B cell (primary cell): ENCODE measurements around the gene PLEKHH2. TPM values are rescaled to one million over a fixed set of nuclear protein-coding genes. Genes with fewer than 3 reads are reported as not detected.

ENCODE experiments used
- ATAC-seq: fragments of 200-7000 bp; cut with Tn5 transposase; one replicate; pipeline ENCODE4 v1.10.0; 2021; ENCODE audit warnings: low read depth, mild to moderate bottlenecking, moderate number of reproducible peaks, moderate library complexity
- CTCF ChIA-PET: fragments of 350-600 bp; sonication (Branson Sonifier 250); formaldehyde crosslinking; loops from one replicate; lab custom pipeline; 2021; ENCODE audit warnings: antibody characterized with exemption, inconsistent platforms; lab: Charles Lee
- POLR2A ChIA-PET: fragments of 350-600 bp; sonication (Branson Sonifier 250); formaldehyde crosslinking; loops from one replicate; lab custom pipeline; 2021; ENCODE audit warnings: antibody characterized with exemption; lab: Charles Lee
- DNase-seq: peaks from one replicate; pipeline ENCODE4 v3.0.0; 2013
- H2AFZ ChIP-seq: 2 replicates; pipeline ENCODE4 v1.6.1; 2012; ENCODE audit warnings: mild to moderate bottlenecking, low read depth, low read length; ENCODE audit not compliant: insufficient read depth, poor library complexity, severe bottlenecking
- H3K27ac ChIP-seq, 2 donors: 1 replicate in 1 of 2; 2 replicates in 1 of 2; pipeline ENCODE4 v1.5.1; 2012 to 2013; ENCODE audit warnings: low read length in 2 of 2, mild to moderate bottlenecking in 2 of 2, moderate library complexity in 1 of 2
- H3K27me3 ChIP-seq, 4 experiments: fragments of 200-600 bp in 1 of 4; sonication (generic) in 1 of 4; replicated peaks in 1 of 4; 1 replicate in 2 of 4; 2 replicates in 2 of 4; pipeline versions ENCODE4 v1.6.1 to v1.7.0; 2013 to 2016; ENCODE audit warnings: low read length in 3 of 4, mild to moderate bottlenecking in 2 of 4, mixed read lengths in 1 of 4, moderate library complexity in 1 of 4; ENCODE audit not compliant: insufficient read depth in 4 of 4, control insufficient read depth in 3 of 4; ENCODE audit errors: control extremely low read depth in 1 of 4
- H3K36me3 ChIP-seq, 2 experiments: replicated peaks in 1 of 2; 1 replicate in 1 of 2; 2 replicates in 1 of 2; pipeline versions ENCODE4 v1.6.1 to v1.7.1; 2013; ENCODE audit warnings: low read length in 1 of 2; ENCODE audit not compliant: insufficient read depth in 2 of 2, control insufficient read depth in 1 of 2; ENCODE audit errors: control extremely low read depth in 1 of 2, extremely low read depth in 1 of 2
- H3K4me1 ChIP-seq, 2 donors: fragments of 200-600 bp in 1 of 2; sonication (generic) in 1 of 2; 1 replicate in 1 of 2; 2 replicates in 1 of 2; pipeline versions ENCODE4 v1.5.1 to v1.6.1; 2013 to 2017; ENCODE audit warnings: low read length in 2 of 2; ENCODE audit not compliant: control insufficient read depth in 2 of 2, insufficient read depth in 2 of 2
- H3K4me2 ChIP-seq: replicated peaks from 2 replicates; pipeline ENCODE3; 2012; ENCODE audit warnings: mild to moderate bottlenecking, low read depth, low read length; ENCODE audit not compliant: poor library complexity, severe bottlenecking
- H3K4me3 ChIP-seq, 5 experiments: fragments of 200-600 bp in 1 of 5; sonication (generic) in 1 of 5; 1 replicate in 3 of 5; 2 replicates in 2 of 5; pipeline versions ENCODE4 v1.5.1 to v1.7.0; 2011 to 2016; ENCODE audit warnings: low read length in 4 of 5, mild to moderate bottlenecking in 4 of 5, low read depth in 2 of 5, control low read depth in 1 of 5, moderate library complexity in 1 of 5; ENCODE audit not compliant: insufficient read depth in 1 of 5; ENCODE audit errors: control extremely low read depth in 1 of 5, extremely low read depth in 1 of 5
- H3K79me2 ChIP-seq: fragments of 200-600 bp; sonication (generic); one replicate; pipeline ENCODE4 v1.6.0; 2016; ENCODE audit warnings: low read length; ENCODE audit not compliant: control insufficient read depth, insufficient read depth
- H3K9ac ChIP-seq: fragments of 200-600 bp; sonication (generic); 2 replicates; pipeline ENCODE4 v1.6.1; 2017; ENCODE audit warnings: mild to moderate bottlenecking, low read length, moderate library complexity
- H3K9me3 ChIP-seq, 3 donors: one replicate each; pipeline versions ENCODE4 v1.6.1 to v1.7.1; 2013; ENCODE audit warnings: low read length in 2 of 3; ENCODE audit not compliant: control insufficient read depth in 2 of 3, insufficient read depth in 1 of 3; ENCODE audit errors: control extremely low read depth in 1 of 3
- H4K20me1 ChIP-seq: 2 replicates; pipeline ENCODE4 v1.6.0; 2012; ENCODE audit warnings: mild to moderate bottlenecking, low read length; ENCODE audit not compliant: insufficient read depth, control insufficient read depth, poor library complexity, severe bottlenecking
- H3K27ac Mint-ChIP-seq: one replicate; pipeline ENCODE4 v1.8.0; 2021; ENCODE audit warnings: mixed read lengths
- H3K27me3 Mint-ChIP-seq: one replicate; pipeline ENCODE4 v1.8.0; 2021; ENCODE audit warnings: mixed read lengths
- H3K4me1 Mint-ChIP-seq: one replicate; pipeline ENCODE4 v1.8.0; 2021; ENCODE audit warnings: mixed read lengths
- H3K4me3 Mint-ChIP-seq: one replicate; pipeline ENCODE4 v1.8.0; 2021; ENCODE audit warnings: mixed read lengths
- H3K9me3 Mint-ChIP-seq: one replicate; pipeline ENCODE4 v1.8.0; 2022; ENCODE audit warnings: mixed read lengths; ENCODE audit not compliant: insufficient read depth
- EZH2 ChIP-seq: IDR thresholded peaks from 2 replicates; pipeline ENCODE4 v1.6.1; 2012; ENCODE audit warnings: borderline replicate concordance, low read depth, mild to moderate bottlenecking, moderate library complexity, low read length; ENCODE audit not compliant: insufficient read depth, poor library complexity, severe bottlenecking
- WGBS: methylation state at CpG from one replicate; pipeline ENCODE4 v1.1.5; 2013; ENCODE audit warnings: missing lambda C conversion rate; ENCODE audit not compliant: insufficient coverage; 5-methylcytosine and 5-hydroxymethylcytosine counted together
- intact Hi-C: fragments of 100-400 bp; cut with micrococcal nuclease; formaldehyde crosslinking; loops from one replicate; pipeline ENCODE4 v1.10.0; 2022
- polyA plus RNA-seq: library from polyadenylated mRNA; depleted of rRNA; stranded (reverse); fragments of >200 nt; gene quantifications from 2 replicates; pipeline ENCODE4 v1.2.3, GENCODE V29; 2012
- total RNA-seq, 2 donors: library from RNA; stranded (reverse); fragments of 120-200 nt in 1 of 2; gene quantifications; 1 replicate in 1 of 2; 2 replicates in 1 of 2; pipeline versions ENCODE4 v1.2.3 to v1.2.4, GENCODE V29; 2013 to 2022
- TF ChIP-seq, protein P1 (sequence below): fragments of 200-600 bp; IDR thresholded peaks from one replicate; pipeline ENCODE4 v1.8.0; 2022; ENCODE audit warnings: antibody characterized with exemption, mild to moderate bottlenecking

The PLEKHH2 gene
- total and polyA plus RNA-seq, 2 donors (not counting 1 experiment from before 2014, with no cell fraction given), result 0.17 to 0.19 TPM

DNA sequence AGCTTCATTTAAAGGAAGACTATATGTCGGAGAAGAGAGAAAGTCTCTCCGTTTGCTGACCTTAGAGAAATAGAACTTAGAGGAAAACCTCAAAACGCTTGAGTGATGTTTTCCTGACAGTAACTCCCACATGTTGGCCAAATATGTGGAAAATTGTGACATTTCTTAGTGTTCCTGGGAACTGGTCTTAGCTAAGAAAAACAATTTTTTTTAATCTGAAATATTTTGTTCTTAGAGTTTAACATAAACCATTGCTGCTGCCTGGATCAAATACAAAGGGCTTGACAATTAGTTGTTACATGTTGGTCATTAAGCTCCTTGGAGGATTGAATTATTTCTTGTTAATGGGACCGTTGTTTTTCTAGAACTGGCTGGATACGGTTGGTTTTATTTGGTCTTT is 153.1 kb downstream of the PLEKHH2 start:
- H3K9me3 Mint-ChIP-seq, result no peaks in the 10 kb centered on the region
- no peaks in the 10 kb centered on the region for H3K4me1 ChIP-seq
- H3K27ac ChIP-seq, result no peak overlapping the region
- no peaks in the 10 kb centered on the region for H3K79me2 ChIP-seq
- H3K27me3 Mint-ChIP-seq, result no peaks in the 10 kb centered on the region
- no peaks in the 10 kb centered on the region for H3K36me3 ChIP-seq
- no peak overlapping the region for H3K4me2 ChIP-seq
- no peaks in the 10 kb centered on the region for H3K27me3 ChIP-seq
- H3K4me3 Mint-ChIP-seq, result no peak overlapping the region
- intact Hi-C loops, result no loop called here
- WGBS, result 100% methylated on average over 1 of the region's 5 CpGs
- no peak overlapping the region for H3K4me3 ChIP-seq
- no peaks in the 10 kb centered on the region for H3K9me3 ChIP-seq
- ATAC-seq (no peak), DNase-seq (no peak)
- H2AFZ ChIP-seq, result no peak overlapping the region
- H3K27ac Mint-ChIP-seq, result no peak overlapping the region
- no peak for TF ChIP-seq EZH2
- TF ChIP-seq, protein P1, sequence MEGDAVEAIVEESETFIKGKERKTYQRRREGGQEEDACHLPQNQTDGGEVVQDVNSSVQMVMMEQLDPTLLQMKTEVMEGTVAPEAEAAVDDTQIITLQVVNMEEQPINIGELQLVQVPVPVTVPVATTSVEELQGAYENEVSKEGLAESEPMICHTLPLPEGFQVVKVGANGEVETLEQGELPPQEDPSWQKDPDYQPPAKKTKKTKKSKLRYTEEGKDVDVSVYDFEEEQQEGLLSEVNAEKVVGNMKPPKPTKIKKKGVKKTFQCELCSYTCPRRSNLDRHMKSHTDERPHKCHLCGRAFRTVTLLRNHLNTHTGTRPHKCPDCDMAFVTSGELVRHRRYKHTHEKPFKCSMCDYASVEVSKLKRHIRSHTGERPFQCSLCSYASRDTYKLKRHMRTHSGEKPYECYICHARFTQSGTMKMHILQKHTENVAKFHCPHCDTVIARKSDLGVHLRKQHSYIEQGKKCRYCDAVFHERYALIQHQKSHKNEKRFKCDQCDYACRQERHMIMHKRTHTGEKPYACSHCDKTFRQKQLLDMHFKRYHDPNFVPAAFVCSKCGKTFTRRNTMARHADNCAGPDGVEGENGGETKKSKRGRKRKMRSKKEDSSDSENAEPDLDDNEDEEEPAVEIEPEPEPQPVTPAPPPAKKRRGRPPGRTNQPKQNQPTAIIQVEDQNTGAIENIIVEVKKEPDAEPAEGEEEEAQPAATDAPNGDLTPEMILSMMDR, result no peak
- no peaks in the 10 kb centered on the region for H3K4me1 Mint-ChIP-seq
- H3K9ac ChIP-seq, result no peak overlapping the region
- POLR2A ChIA-PET, result no interaction called here
- CTCF ChIA-PET, result no interaction called here
- no peaks in the 10 kb centered on the region for H4K20me1 ChIP-seq

DNA sequence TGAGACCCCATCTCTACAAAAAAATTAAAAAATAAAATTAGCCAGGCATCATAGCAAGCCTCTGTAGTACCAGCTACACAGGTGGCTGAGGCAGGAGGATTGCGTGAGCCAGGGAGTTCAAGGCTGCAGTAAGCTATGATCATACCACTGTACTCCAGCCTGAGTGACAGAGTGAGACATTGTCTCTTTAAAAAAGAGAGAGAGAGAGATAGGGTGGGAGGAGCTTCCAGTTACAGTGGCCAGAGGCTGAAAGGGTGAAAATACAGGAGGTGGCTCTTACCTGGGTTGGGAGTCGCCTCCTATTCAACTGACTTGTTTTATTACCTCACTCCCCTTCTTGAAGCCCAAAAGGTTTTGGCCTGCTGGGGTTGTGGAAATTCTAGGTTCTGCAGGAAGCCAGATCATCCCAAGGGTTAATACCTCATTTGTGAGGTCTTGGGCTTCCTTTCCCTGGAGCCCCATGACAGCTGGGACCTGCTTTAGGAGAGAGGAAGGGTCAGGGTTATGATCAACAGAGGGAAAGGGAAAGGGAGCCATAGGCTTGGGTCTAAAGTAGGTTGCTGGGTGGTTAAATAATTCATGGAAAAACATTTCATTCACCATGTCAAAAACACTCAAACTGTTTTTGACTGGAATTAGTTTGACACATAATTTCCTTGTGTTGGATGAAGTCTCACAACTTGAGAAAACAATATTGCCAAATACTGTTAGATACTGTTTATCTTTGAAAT is 154.1 kb downstream of the PLEKHH2 start:
- ChIA-PET POLR2A (no interaction called here), CTCF (no interaction called here)
- DNase-seq (no peak), ATAC-seq (no peak)
- no peak overlapping the region for H3K27ac Mint-ChIP-seq
- H4K20me1 ChIP-seq, result no peaks in the 10 kb centered on the region
- H3K36me3 ChIP-seq, result no peaks in the 10 kb centered on the region
- no peak overlapping the region for H3K4me2 ChIP-seq
- no peak overlapping the region for H2AFZ ChIP-seq
- H3K4me3 ChIP-seq, result no peak overlapping the region
- intact Hi-C loops, result no loop called here
- H3K9me3 ChIP-seq, result no peaks in the 10 kb centered on the region
- no peaks in the 10 kb centered on the region for H3K4me1 Mint-ChIP-seq
- TF ChIP-seq, protein P1, result no peak
- TF ChIP-seq EZH2, result no peak
- H3K4me3 Mint-ChIP-seq, result no peak overlapping the region
- H3K27me3 Mint-ChIP-seq, result no peaks in the 10 kb centered on the region
- no peaks in the 10 kb centered on the region for H3K27me3 ChIP-seq
- H3K9me3 Mint-ChIP-seq, result no peaks in the 10 kb centered on the region
- WGBS, result no CpG with 5 or more reads among the region's 2 CpGs
- H3K79me2 ChIP-seq, result no peaks in the 10 kb centered on the region
- H3K9ac ChIP-seq, result no peak overlapping the region
- no peaks in the 10 kb centered on the region for H3K4me1 ChIP-seq
- H3K27ac ChIP-seq, result no peak overlapping the region
